Thyroid gland (tissue), 4 donors: ENCODE data around the gene KCNMA1. TPM values are rescaled to one million over a fixed set of nuclear protein-coding genes. Genes with fewer than 3 reads are reported as not detected.

Experiments
- DNase-seq, 2 donors: peaks; one replicate each; pipeline ENCODE4 v3.0.0-alpha.2; 2019
- H3K27ac ChIP-seq, 3 donors: fragments of 200-600 bp; sonication (generic); 1 replicate in 2 of 3; 2 replicates in 1 of 3; pipeline ENCODE4 v1.5.1; 2016 to 2019; ENCODE audit warnings: mild to moderate bottlenecking in 1 of 3, moderate library complexity in 1 of 3
- H3K27me3 ChIP-seq: fragments of 200-600 bp; sonication (generic); one replicate; pipeline ENCODE4 v1.5.1; 2019
- H3K36me3 ChIP-seq, 2 donors: fragments of 200-600 bp; sonication (generic); one replicate each; pipeline ENCODE4 v1.5.1; 2016 to 2019
- H3K4me1 ChIP-seq, 2 donors: fragments of 200-600 bp; sonication (generic); one replicate each; pipeline ENCODE4 v1.5.1; 2017 to 2019
- H3K4me3 ChIP-seq, 3 donors: fragments of 200-600 bp; sonication (generic); replicated peaks in 1 of 3; 1 replicate in 2 of 3; 2 replicates in 1 of 3; pipeline ENCODE4 v1.5.1; 2016; ENCODE audit warnings: mild to moderate bottlenecking in 1 of 3
- H3K9me3 ChIP-seq: fragments of 200-600 bp; sonication (generic); one replicate; pipeline ENCODE4 v1.5.1; 2017
- POLR2A ChIP-seq, 2 donors: fragments of 450-650 bp; IDR thresholded peaks; one replicate each; pipeline ENCODE4 v1.6.1; 2017; ENCODE audit warnings: antibody characterized with exemption in 2 of 2, mild to moderate bottlenecking in 2 of 2, moderate library complexity in 1 of 2
- WGBS, 2 donors: methylation state at CpG; one replicate each; pipeline ENCODE4 v1.1.5; 2017; 5-methylcytosine and 5-hydroxymethylcytosine counted together
- intact Hi-C: fragments of 100-400 bp; cut with DNase I; formaldehyde crosslinking; loops from one replicate; pipeline ENCODE4 v1.15.1; 2023
- total RNA-seq, 4 donors: library from RNA; depleted of rRNA; stranded (reverse); fragments of >200 nt; gene quantifications; one replicate each; pipeline ENCODE4 v1.2.3, GENCODE V29; 2016
- TF ChIP-seq, protein P1 (sequence below), 6 experiments: fragments of 200-600 bp in 3 of 6; fragments of 450-650 bp in 3 of 6; sonication (generic) in 3 of 6; IDR thresholded peaks; one replicate each; pipeline ENCODE4 v1.5.1; 2016 to 2019; ENCODE audit warnings: antibody characterized with exemption in 6 of 6, mild to moderate bottlenecking in 2 of 6, inconsistent platforms in 1 of 6, moderate library complexity in 1 of 6

The KCNMA1 gene
- total RNA-seq, 4 donors from 2014 or later = 2.5 to 5.1 (median 3.6) TPM

DNA sequence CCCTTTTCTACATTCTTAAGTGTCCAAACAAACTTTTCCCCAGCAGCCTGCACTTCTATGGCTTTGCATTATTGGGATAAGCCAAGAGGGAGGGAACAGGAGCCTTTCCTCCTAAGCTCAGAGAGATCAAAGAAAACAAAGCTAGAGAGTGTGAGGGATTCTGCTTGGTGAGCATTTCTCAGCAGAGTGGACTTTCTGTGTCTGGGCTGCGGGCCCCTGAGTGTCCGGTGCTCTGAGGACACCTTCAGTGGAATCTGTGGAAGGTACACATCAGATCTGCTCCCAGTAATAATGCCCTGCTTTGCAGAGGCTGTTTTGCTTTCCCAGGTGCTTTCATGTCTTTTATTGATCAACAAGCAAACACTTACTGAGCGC lies 50.2 kb downstream of the KCNMA1 start:
- no peak overlapping the region for H3K4me3 ChIP-seq
- no peak overlapping the region for H3K27ac ChIP-seq
- no peaks in the 10 kb centered on the region for H3K9me3 ChIP-seq
- DNase-seq = peak; percentile 20 to 38
- TF ChIP-seq, protein P1, sequence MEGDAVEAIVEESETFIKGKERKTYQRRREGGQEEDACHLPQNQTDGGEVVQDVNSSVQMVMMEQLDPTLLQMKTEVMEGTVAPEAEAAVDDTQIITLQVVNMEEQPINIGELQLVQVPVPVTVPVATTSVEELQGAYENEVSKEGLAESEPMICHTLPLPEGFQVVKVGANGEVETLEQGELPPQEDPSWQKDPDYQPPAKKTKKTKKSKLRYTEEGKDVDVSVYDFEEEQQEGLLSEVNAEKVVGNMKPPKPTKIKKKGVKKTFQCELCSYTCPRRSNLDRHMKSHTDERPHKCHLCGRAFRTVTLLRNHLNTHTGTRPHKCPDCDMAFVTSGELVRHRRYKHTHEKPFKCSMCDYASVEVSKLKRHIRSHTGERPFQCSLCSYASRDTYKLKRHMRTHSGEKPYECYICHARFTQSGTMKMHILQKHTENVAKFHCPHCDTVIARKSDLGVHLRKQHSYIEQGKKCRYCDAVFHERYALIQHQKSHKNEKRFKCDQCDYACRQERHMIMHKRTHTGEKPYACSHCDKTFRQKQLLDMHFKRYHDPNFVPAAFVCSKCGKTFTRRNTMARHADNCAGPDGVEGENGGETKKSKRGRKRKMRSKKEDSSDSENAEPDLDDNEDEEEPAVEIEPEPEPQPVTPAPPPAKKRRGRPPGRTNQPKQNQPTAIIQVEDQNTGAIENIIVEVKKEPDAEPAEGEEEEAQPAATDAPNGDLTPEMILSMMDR (IDR thresholded peaks at IDR 0.05) = no peak
- no peak for TF ChIP-seq POLR2A (IDR thresholded peaks at IDR 0.05)
- H3K36me3 ChIP-seq = no peaks in the 10 kb centered on the region
- no peaks in the 10 kb centered on the region for H3K27me3 ChIP-seq
- H3K4me1 ChIP-seq = peaks cover 0 to 11% of the 10 kb centered on the region in 2 donors
- 57 to 64% methylated on average over 3 of the region's 3 CpGs for WGBS, 2 donors
- intact Hi-C loops = no loop called here

DNA sequence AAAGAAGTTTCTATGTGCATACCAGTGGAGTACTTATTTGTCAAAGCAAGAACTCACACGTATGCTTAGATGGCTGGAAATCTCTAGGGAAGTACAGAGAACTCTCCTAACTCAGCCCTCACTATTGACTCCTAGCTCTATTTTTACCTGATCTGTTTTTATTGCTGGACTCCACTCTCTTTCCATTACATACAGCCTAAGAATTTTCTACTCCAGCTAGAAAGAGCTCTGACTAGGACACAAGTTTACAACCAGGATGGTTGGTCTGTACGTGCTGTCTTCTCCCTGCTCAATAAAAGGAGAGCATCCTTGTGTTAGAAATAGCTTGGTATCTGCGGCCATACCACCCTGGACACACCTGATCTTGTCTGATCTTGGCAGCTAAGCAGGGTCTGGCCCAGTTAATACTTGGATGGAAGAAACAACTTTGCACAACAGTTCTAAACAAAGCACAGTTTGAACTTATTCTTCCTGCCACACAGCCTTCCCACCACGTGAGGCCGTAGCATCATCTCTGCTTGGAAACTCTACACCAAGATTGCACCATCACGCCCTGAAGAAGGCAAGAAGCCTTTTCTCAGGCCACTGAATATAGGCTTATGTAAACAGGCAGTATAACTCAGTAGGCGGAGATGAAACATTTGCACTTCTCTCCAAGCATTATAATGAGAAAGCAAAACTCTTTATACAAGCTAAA lies 50.7 kb downstream of the KCNMA1 start:
- H3K27ac ChIP-seq = no peak overlapping the region
- TF ChIP-seq, protein P1 (IDR thresholded peaks at IDR 0.05) = no peak
- TF ChIP-seq POLR2A (IDR thresholded peaks at IDR 0.05) = no peak
- WGBS, 2 donors = 37 to 53% methylated on average over 7 of the region's 7 CpGs
- H3K4me3 ChIP-seq = no peak overlapping the region
- DNase-seq = peak; percentile 45 to 51
- no peaks in the 10 kb centered on the region for H3K27me3 ChIP-seq
- intact Hi-C loops = no loop called here
- no peaks in the 10 kb centered on the region for H3K9me3 ChIP-seq
- H3K4me1 ChIP-seq = peaks cover 0 to 11% of the 10 kb centered on the region in 2 donors
- no peaks in the 10 kb centered on the region for H3K36me3 ChIP-seq

DNA sequence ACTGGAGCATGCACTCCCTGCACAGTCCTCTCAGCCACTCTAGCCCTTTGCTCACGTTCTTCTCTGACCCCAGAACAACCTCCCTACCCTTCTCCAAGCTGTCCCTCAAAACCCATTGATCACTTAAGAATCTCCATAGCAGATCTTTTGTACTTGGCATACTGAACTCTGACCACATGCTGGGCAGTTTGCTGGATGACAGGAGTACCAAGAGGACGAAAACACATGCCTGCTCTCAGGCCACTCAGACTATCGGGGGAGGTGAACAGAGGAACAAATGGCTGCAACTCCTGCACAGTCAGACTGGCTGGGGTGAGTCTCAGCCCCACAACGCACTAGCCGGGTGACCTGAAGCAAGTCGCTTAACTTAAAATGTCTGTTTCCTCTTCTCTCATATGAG lies 52.7 kb downstream of the KCNMA1 start:
- 84 to 91% methylated on average over 6 of the region's 6 CpGs for WGBS, 2 donors
- intact Hi-C loops = no loop called here
- H3K4me3 ChIP-seq = no peak overlapping the region
- H3K4me1 ChIP-seq = peaks cover 0 to 11% of the 10 kb centered on the region in 2 donors
- no peaks in the 10 kb centered on the region for H3K27me3 ChIP-seq
- no peaks in the 10 kb centered on the region for H3K36me3 ChIP-seq
- H3K9me3 ChIP-seq = no peaks in the 10 kb centered on the region
- no peak for DNase-seq
- TF ChIP-seq POLR2A (IDR thresholded peaks at IDR 0.05) = no peak
- TF ChIP-seq, protein P1 (IDR thresholded peaks at IDR 0.05) = no peak
- no peak overlapping the region for H3K27ac ChIP-seq

DNA sequence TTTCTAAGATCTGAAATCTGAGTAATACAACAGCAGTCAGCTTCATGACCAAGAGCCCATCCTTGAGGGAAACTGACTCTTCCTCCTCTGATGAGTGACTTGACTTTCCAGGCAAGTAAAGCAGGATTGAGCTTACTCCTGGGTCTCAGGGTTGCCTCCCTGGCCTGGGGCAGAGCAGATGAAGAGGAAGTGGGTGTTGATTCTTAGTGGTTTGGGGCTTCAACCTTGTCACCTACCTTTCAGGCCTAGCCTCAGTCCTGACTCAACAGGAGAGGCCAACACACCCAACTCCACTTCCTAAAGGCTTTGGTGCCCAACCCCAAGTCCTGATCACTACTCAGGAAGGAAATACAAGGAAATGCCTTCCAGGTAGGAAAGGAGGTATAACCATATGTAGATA lies 54.1 kb downstream of the KCNMA1 start:
- H3K4me3 ChIP-seq = no peak overlapping the region
- peaks cover 0 to 11% of the 10 kb centered on the region in 2 donors for H3K4me1 ChIP-seq
- H3K27ac ChIP-seq = no peak overlapping the region
- no peak for DNase-seq
- no peaks in the 10 kb centered on the region for H3K27me3 ChIP-seq
- intact Hi-C loops = no loop called here
- H3K36me3 ChIP-seq = no peaks in the 10 kb centered on the region
- no peaks in the 10 kb centered on the region for H3K9me3 ChIP-seq
- no peak for TF ChIP-seq POLR2A (IDR thresholded peaks at IDR 0.05)
- TF ChIP-seq, protein P1 (IDR thresholded peaks at IDR 0.05) = no peak

DNA sequence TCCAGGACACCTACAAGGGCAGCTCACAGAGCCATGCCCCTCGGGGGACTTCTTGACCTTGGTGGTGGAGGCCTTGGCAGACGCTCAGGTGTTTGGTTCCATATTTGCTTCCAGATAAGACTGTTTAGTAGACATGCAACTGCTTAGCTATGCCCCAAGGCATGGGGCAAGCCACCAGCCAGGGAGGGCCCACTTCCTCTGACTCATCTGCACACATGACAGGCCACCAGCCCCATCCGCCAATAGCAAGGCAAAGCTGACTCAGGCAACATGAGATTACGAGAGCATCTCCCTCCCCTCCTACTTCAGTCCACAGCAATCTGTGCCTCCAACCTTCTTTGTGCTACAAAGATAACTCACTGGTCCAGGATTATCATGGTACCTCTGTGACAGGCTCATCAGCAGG lies 54.9 kb downstream of the KCNMA1 start:
- no peak for DNase-seq
- Histone ChIP-seq H3K27ac (no peak overlapping the region), H3K4me1 (peaks cover 0 to 11% of the 10 kb centered on the region in 2 donors), H3K27me3 (no peaks in the 10 kb centered on the region), H3K36me3 (no peaks in the 10 kb centered on the region), H3K9me3 (no peaks in the 10 kb centered on the region), H3K4me3 (no peak overlapping the region)
- TF ChIP-seq, protein P1 (IDR thresholded peaks at IDR 0.05) = no peak
- TF ChIP-seq POLR2A (IDR thresholded peaks at IDR 0.05) = no peak
- intact Hi-C loops = no loop called here
- WGBS, 2 donors = 89 to 93% methylated on average over 3 to 4 of the region's 4 CpGs
